Endothelial cell of umbilical vein (primary cell): Measurements from ENCODE around the gene C7orf33. TPM values are rescaled to one million over a fixed set of nuclear protein-coding genes. Genes with fewer than 3 reads are reported as not detected.
"Not testable (repeated sequence)": the region's sequence is repeated elsewhere in the genome, so short reads cannot be mapped to it uniquely, and the experiment has no call there.

Source experiments
- BruUV-seq: library from RNA; stranded (reverse); fragments of 400-500 nt; replicated peaks from 2 replicates; lab custom pipeline; 2021; lab: Mats Ljungman, UMichigan
- CTCF ChIA-PET: fragments of 300-600, 350-600 bp; sonication (Branson Sonifier 250); formaldehyde crosslinking; loops from one replicate; lab custom pipeline; 2021; ENCODE audit warnings: antibody characterized with exemption, inconsistent platforms; lab: Charles Lee
- POLR2A ChIA-PET: fragments of 300-600, 350-600 bp; sonication (Branson Sonifier 250); formaldehyde crosslinking; loops from one replicate; lab custom pipeline; 2021; ENCODE audit warnings: antibody characterized with exemption, inconsistent platforms; lab: Charles Lee
- DNase-seq: peaks from one replicate; pipeline ENCODE4 v3.0.0-alpha.2; 2011; ENCODE audit warnings: low read depth, low spot score
- FAIRE-seq: peaks from 2 replicates; lab custom pipeline; 2011; peaks lifted over from hg19 to GRCh38; lab: Jason Lieb, UNC
- H2AFZ ChIP-seq: 2 replicates; pipeline ENCODE4 v1.6.0; 2012; ENCODE audit warnings: low read depth, low read length, control low read depth, inconsistent platforms
- H3K27ac ChIP-seq: 2 replicates; pipeline ENCODE4 v1.5.1; 2011; ENCODE audit warnings: low read depth, mild to moderate bottlenecking, control low read depth, low read length, moderate library complexity; ENCODE audit not compliant: insufficient read depth
- H3K27me3 ChIP-seq, 2 experiments: 2 replicates each; pipeline versions ENCODE4 v1.6.0 to v1.6.1; 2011; ENCODE audit warnings: low read length in 2 of 2, mixed read lengths in 1 of 2; ENCODE audit not compliant: control insufficient read depth in 2 of 2, insufficient read depth in 2 of 2
- H3K36me3 ChIP-seq, 2 experiments: 2 replicates in 1 of 2; 3 replicates in 1 of 2; pipeline ENCODE4 v1.5.1; 2011; ENCODE audit warnings: low read length in 2 of 2, mild to moderate bottlenecking in 1 of 2, moderate library complexity in 1 of 2; ENCODE audit not compliant: control insufficient read depth in 2 of 2, insufficient read depth in 2 of 2; ENCODE audit errors: extremely low read depth in 1 of 2
- H3K4me1 ChIP-seq: 3 replicates; pipeline ENCODE4 v1.5.1; 2011; ENCODE audit warnings: mild to moderate bottlenecking, low read length; ENCODE audit not compliant: control insufficient read depth, insufficient read depth; ENCODE audit errors: extremely low read depth
- H3K4me2 ChIP-seq: 2 replicates; pipeline ENCODE4 v1.6.1; 2011; ENCODE audit warnings: low read length, control low read depth, mixed read lengths; ENCODE audit not compliant: insufficient read depth
- H3K4me3 ChIP-seq, 3 experiments: fragments of 200-600 bp in 1 of 3; sonication (generic), shearing (Covaris generic) in 1 of 3; replicated peaks in 1 of 3; 2 replicates each; pipeline ENCODE4 v1.5.1; 2011 to 2016; ENCODE audit warnings: control low read depth in 3 of 3, low read length in 3 of 3, mild to moderate bottlenecking in 2 of 3, inconsistent platforms in 1 of 3, low read depth in 1 of 3, moderate library complexity in 1 of 3; ENCODE audit not compliant: insufficient read depth in 1 of 3
- H3K79me2 ChIP-seq: 2 replicates; pipeline ENCODE4 v1.6.0; 2012; ENCODE audit warnings: low read length, inconsistent platforms; ENCODE audit not compliant: control insufficient read depth, insufficient read depth
- H3K9ac ChIP-seq: replicated peaks from 2 replicates; pipeline ENCODE3; 2011; ENCODE audit warnings: low read length, control low read depth; ENCODE audit not compliant: insufficient read depth; ENCODE audit errors: extremely low read depth
- H3K9me1 ChIP-seq: replicated peaks from 3 replicates; pipeline ENCODE4 v1.6.0; 2011; ENCODE audit warnings: mild to moderate bottlenecking, low read length; ENCODE audit not compliant: control insufficient read depth, insufficient read depth; ENCODE audit errors: extremely low read depth
- H3K9me3 ChIP-seq: replicated peaks from 2 replicates; pipeline ENCODE4 v1.5.1; 2012; ENCODE audit warnings: low read length, inconsistent platforms; ENCODE audit not compliant: control insufficient read depth, insufficient read depth
- H4K20me1 ChIP-seq: replicated peaks from 2 replicates; pipeline ENCODE3; 2011; ENCODE audit warnings: mild to moderate bottlenecking, low read length; ENCODE audit not compliant: control insufficient read depth, insufficient read depth; ENCODE audit errors: extremely low read depth
- CTCF ChIP-seq, 2 donors: IDR thresholded peaks; 1 replicate in 1 of 2; 2 replicates in 1 of 2; pipeline ENCODE4 v1.5.1; 2011; ENCODE audit warnings: low read length in 2 of 2, mild to moderate bottlenecking in 2 of 2, moderate library complexity in 2 of 2, control low read depth in 1 of 2, inconsistent platforms in 1 of 2, low read depth in 1 of 2; ENCODE audit not compliant: insufficient read depth in 1 of 2; ENCODE audit errors: extremely low read depth in 1 of 2
- EZH2 ChIP-seq: IDR thresholded peaks from 2 replicates; pipeline ENCODE4 v1.6.1; 2012; ENCODE audit warnings: borderline replicate concordance, low read depth, mild to moderate bottlenecking, moderate library complexity, low read length, inconsistent platforms; ENCODE audit not compliant: severe bottlenecking
- FOS ChIP-seq: IDR thresholded peaks from 2 replicates; pipeline ENCODE4 v1.6.1; 2011; ENCODE audit warnings: mild to moderate bottlenecking, low read length, moderate library complexity, borderline replicate concordance; ENCODE audit not compliant: insufficient read depth
- GATA2 ChIP-seq: IDR thresholded peaks from 2 replicates; pipeline ENCODE4 v1.7.0; 2011; ENCODE audit warnings: low read depth, mild to moderate bottlenecking, moderate library complexity, mixed read lengths, low read length; ENCODE audit not compliant: insufficient read length, insufficient read depth
- JUN ChIP-seq: IDR thresholded peaks from 2 replicates; pipeline ENCODE4 v1.6.1; 2011; ENCODE audit warnings: borderline replicate concordance, low read depth; ENCODE audit not compliant: insufficient read length, insufficient read depth
- MAX ChIP-seq: IDR thresholded peaks from 2 replicates; pipeline ENCODE4 v1.6.1; 2011; ENCODE audit not compliant: insufficient read depth, insufficient read length
- MYC ChIP-seq: IDR thresholded peaks from one replicate; pipeline ENCODE4 v1.6.1; 2011; ENCODE audit warnings: mild to moderate bottlenecking, low read depth, low read length
- POLR2A ChIP-seq: IDR thresholded peaks from 2 replicates; pipeline ENCODE4 v1.6.1; 2012; ENCODE audit warnings: low read depth, mild to moderate bottlenecking, control low read depth, low read length
- POLR2AphosphoS5 ChIP-seq: IDR thresholded peaks from 2 replicates; pipeline ENCODE4 v1.6.1; 2012; ENCODE audit warnings: low read depth, mild to moderate bottlenecking, control low read depth, low read length, moderate library complexity; ENCODE audit not compliant: insufficient read depth
- dilution Hi-C: fragments of 300-500 bp; cut with MboI; formaldehyde crosslinking; loops from one replicate; pipeline ENCODE4 v1.15.0; 2019; ENCODE audit warnings: low sequenced_read_pairs; ENCODE audit not compliant: extremely low pct_ligation_motif_present
- intact Hi-C: fragments of 100-400 bp; cut with micrococcal nuclease; formaldehyde crosslinking; loops from one replicate; pipeline ENCODE4 v1.10.0; 2022
- polyA plus RNA-seq, 4 experiments: library from polyadenylated mRNA; depleted of rRNA in 3 of 4; stranded (reverse) in 3 of 4; unstranded in 1 of 4; fragments of >200 nt; gene quantifications; 2 replicates each; pipeline versions ENCODE4 v1.2.1 to v1.2.3, GENCODE V29; 2011 to 2012; ENCODE audit warnings: missing spikeins in 1 of 4
- total RNA-seq: library from RNA; stranded (reverse); gene quantifications from 2 replicates; pipeline ENCODE4 v1.2.3, GENCODE V29; 2021

The C7orf33 gene
- total and polyA plus RNA-seq, 2 donors (not counting 3 experiments of a cell fraction or from before 2014, with no cell fraction given) = not detected

- Histone ChIP-seq H3K36me3 (no peaks in the 10 kb centered on the region), H3K27ac (no peak overlapping the region), H3K4me2 (no peak overlapping the region), H2AFZ (no peak overlapping the region), H3K79me2 (no peaks in the 10 kb centered on the region), H3K4me1 (no peaks in the 10 kb centered on the region), H3K9ac (no peak overlapping the region), H3K9me3 (no peaks in the 10 kb centered on the region), H3K9me1 (no peaks in the 10 kb centered on the region), H3K4me3 (no peak overlapping the region), H4K20me1 (no peaks in the 10 kb centered on the region), H3K27me3 (no peaks in the 10 kb centered on the region)
- ChIA-PET POLR2A (no interaction called here), CTCF (no interaction called here)
- DNase-seq (no peak), FAIRE-seq (no peak)
- no TSS peak for BruUV-seq
- intact Hi-C loops (no loop called here), dilution Hi-C loops (no loop called here)
- TF ChIP-seq CTCF (IDR thresholded peaks at IDR 0.05; ENCODE audit: extremely low read depth in 1 of 2, insufficient read depth in 1 of 2, low read depth in 1 of 2, low read length in 2 of 2) (no peak), POLR2AphosphoS5 (no peak), GATA2 (no peak), JUN (no peak), POLR2A (no peak), EZH2 (no peak), FOS (no peak), MYC (no peak), MAX (no peak)
Measured at GRCh38 chr7:148589640-148590039, 926 bp upstream of the C7orf33 start.

- H3K4me1 ChIP-seq, H3K9ac ChIP-seq, H3K79me2 ChIP-seq, H3K4me3 ChIP-seq, FAIRE-seq, H3K27ac ChIP-seq, H3K9me1 ChIP-seq, H3K27me3 ChIP-seq, POLR2A ChIA-PET, CTCF ChIA-PET, H3K36me3 ChIP-seq, dilution Hi-C loops, H3K4me2 ChIP-seq, intact Hi-C loops, H4K20me1 ChIP-seq, DNase-seq, BruUV-seq, H2AFZ ChIP-seq, H3K9me3 ChIP-seq: not testable (repeated sequence)
Measured at GRCh38 chr7:148596354-148596753, 5.8 kb downstream of the C7orf33 start.
